Stomach (tissue), 4 donors: ENCODE measurements around the gene CELSR1.

Experiments
- POLR2AphosphoS5 ChIP-seq, 3 donors: sonication (generic); formaldehyde crosslinking; IDR thresholded peaks; one replicate each; pipeline ENCODE4 v1.6.1; 2016; ENCODE audit warnings: antibody characterized with exemption in 3 of 3
- TF ChIP-seq, protein P1 (sequence below), 7 experiments: fragments of 450-650 bp in 4 of 7; fragments of 200-600 bp in 3 of 7; sonication (generic) in 3 of 7; IDR thresholded peaks; one replicate each; pipeline ENCODE4 v1.5.1; 2016 to 2019; ENCODE audit warnings: antibody characterized with exemption in 7 of 7, control low read depth in 2 of 7, mild to moderate bottlenecking in 1 of 7

- TF ChIP-seq, protein P1, sequence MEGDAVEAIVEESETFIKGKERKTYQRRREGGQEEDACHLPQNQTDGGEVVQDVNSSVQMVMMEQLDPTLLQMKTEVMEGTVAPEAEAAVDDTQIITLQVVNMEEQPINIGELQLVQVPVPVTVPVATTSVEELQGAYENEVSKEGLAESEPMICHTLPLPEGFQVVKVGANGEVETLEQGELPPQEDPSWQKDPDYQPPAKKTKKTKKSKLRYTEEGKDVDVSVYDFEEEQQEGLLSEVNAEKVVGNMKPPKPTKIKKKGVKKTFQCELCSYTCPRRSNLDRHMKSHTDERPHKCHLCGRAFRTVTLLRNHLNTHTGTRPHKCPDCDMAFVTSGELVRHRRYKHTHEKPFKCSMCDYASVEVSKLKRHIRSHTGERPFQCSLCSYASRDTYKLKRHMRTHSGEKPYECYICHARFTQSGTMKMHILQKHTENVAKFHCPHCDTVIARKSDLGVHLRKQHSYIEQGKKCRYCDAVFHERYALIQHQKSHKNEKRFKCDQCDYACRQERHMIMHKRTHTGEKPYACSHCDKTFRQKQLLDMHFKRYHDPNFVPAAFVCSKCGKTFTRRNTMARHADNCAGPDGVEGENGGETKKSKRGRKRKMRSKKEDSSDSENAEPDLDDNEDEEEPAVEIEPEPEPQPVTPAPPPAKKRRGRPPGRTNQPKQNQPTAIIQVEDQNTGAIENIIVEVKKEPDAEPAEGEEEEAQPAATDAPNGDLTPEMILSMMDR (IDR thresholded peaks at IDR 0.05) = no peak
- no peak for TF ChIP-seq POLR2AphosphoS5 (IDR thresholded peaks at IDR 0.05)
Observed at GRCh38 chr22:46513908-46514550, 23.4 kb downstream of the CELSR1 start.
